Ascending aorta (tissue), 2 donors: ENCODE data around the gene OR2L3. TPM values are rescaled to one million over a fixed set of nuclear protein-coding genes. Genes with fewer than 3 reads are reported as not detected.

Experiments used
- DNase-seq, 2 donors: peaks; one replicate each; pipeline ENCODE4 v3.0.0-alpha.2; 2019; ENCODE audit warnings: low spot score in 2 of 2
- H3K27ac ChIP-seq, 2 donors: fragments of 200-600 bp; sonication (generic); one replicate each; pipeline ENCODE4 v1.5.1; 2016 to 2017; ENCODE audit warnings: mild to moderate bottlenecking in 1 of 2
- H3K27me3 ChIP-seq: fragments of 200-600 bp; sonication (generic); one replicate; pipeline ENCODE4 v1.5.1; 2017
- H3K36me3 ChIP-seq, 2 donors: fragments of 200-600 bp; sonication (generic); one replicate each; pipeline ENCODE4 v1.5.1; 2016
- H3K4me1 ChIP-seq, 2 donors: fragments of 200-600 bp; sonication (generic); one replicate each; pipeline ENCODE4 v1.5.1; 2016 to 2017; ENCODE audit warnings: mild to moderate bottlenecking in 1 of 2
- H3K4me3 ChIP-seq, 2 donors: fragments of 200-600 bp; sonication (generic); one replicate each; pipeline ENCODE4 v1.5.1; 2016 to 2017; ENCODE audit warnings: mild to moderate bottlenecking in 1 of 2
- H3K9me3 ChIP-seq, 2 donors: fragments of 200-600 bp; sonication (generic); one replicate each; pipeline ENCODE4 v1.5.1; 2016
- intact Hi-C: fragments of 100-400 bp; cut with DNase I; formaldehyde crosslinking; loops from one replicate; pipeline ENCODE4 v1.15.1; 2023
- total RNA-seq: library from RNA; depleted of rRNA; stranded (reverse); fragments of >200 nt; gene quantifications from one replicate; pipeline ENCODE4 v1.1.0, GENCODE V29; 2016
- TF ChIP-seq, protein P1 (sequence below), 3 experiments: fragments of 200-600 bp in 2 of 3; fragments of 450-650 bp in 1 of 3; sonication (generic) in 2 of 3; IDR thresholded peaks; one replicate each; pipeline ENCODE4 v1.5.1; 2016 to 2019; ENCODE audit warnings: antibody characterized with exemption in 3 of 3, mild to moderate bottlenecking in 1 of 3, moderate library complexity in 1 of 3

OR2L3 gene, protein sequence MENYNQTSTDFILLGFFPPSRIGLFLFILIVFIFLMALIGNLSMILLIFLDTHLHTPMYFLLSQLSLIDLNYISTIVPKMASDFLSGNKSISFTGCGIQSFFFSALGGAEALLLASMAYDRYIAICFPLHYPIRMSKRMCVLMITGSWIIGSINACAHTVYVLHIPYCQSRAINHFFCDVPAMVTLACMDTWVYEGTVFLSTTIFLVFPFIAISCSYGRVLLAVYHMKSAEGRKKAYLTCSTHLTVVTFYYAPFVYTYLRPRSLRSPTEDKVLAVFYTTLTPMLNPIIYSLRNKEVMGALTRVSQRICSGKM
- not detected for total RNA-seq

GRCh38 chr1:248046536-248046935 lies at the start of gene OR2L3:
Gene OR2L3, plus strand, starts transcription at chr1:248046836. Its CDS starts 13,846 bp downstream, at chr1:248060682.
- intact Hi-C loops = no loop called here
- Histone ChIP-seq H3K27ac (no peak within 1 kb of the TSS), H3K4me1 (no peaks in the 10 kb centered on the region), H3K36me3 (no peaks in the 10 kb centered on the region), H3K9me3 (no peaks in the 10 kb centered on the region), H3K4me3 (no peak within 1 kb of the TSS), H3K27me3 (no peaks in the 10 kb centered on the region)
- no peak for DNase-seq
- TF ChIP-seq, protein P1, sequence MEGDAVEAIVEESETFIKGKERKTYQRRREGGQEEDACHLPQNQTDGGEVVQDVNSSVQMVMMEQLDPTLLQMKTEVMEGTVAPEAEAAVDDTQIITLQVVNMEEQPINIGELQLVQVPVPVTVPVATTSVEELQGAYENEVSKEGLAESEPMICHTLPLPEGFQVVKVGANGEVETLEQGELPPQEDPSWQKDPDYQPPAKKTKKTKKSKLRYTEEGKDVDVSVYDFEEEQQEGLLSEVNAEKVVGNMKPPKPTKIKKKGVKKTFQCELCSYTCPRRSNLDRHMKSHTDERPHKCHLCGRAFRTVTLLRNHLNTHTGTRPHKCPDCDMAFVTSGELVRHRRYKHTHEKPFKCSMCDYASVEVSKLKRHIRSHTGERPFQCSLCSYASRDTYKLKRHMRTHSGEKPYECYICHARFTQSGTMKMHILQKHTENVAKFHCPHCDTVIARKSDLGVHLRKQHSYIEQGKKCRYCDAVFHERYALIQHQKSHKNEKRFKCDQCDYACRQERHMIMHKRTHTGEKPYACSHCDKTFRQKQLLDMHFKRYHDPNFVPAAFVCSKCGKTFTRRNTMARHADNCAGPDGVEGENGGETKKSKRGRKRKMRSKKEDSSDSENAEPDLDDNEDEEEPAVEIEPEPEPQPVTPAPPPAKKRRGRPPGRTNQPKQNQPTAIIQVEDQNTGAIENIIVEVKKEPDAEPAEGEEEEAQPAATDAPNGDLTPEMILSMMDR (IDR thresholded peaks at IDR 0.05) = no peak

GRCh38 chr1:247998811-247999210 lies 47.8 kb upstream of the OR2L3 start:
- intact Hi-C loops = no loop called here

GRCh38 chr1:248000169-248000568 lies 46.5 kb upstream of the OR2L3 start:
- no peak overlapping the region for H3K4me3 ChIP-seq
- TF ChIP-seq, protein P1 (IDR thresholded peaks at IDR 0.05) = no peak
- no peaks in the 10 kb centered on the region for H3K9me3 ChIP-seq
- intact Hi-C loops = no loop called here
- no peaks in the 10 kb centered on the region for H3K4me1 ChIP-seq
- no peak overlapping the region for H3K27ac ChIP-seq
- no peaks in the 10 kb centered on the region for H3K27me3 ChIP-seq
- no peak for DNase-seq
- H3K36me3 ChIP-seq = no peaks in the 10 kb centered on the region

More at GRCh38 chr1:247998811-247999210, 47.8 kb upstream of the OR2L3 start:
- TF ChIP-seq, protein P1 (IDR thresholded peaks at IDR 0.05) = no peak
- no peak overlapping the region for H3K27ac ChIP-seq
- H3K4me1 ChIP-seq = no peaks in the 10 kb centered on the region
- no peaks in the 10 kb centered on the region for H3K27me3 ChIP-seq
- H3K9me3 ChIP-seq = no peaks in the 10 kb centered on the region
- no peak for DNase-seq
- no peak overlapping the region for H3K4me3 ChIP-seq
- no peaks in the 10 kb centered on the region for H3K36me3 ChIP-seq

DNA sequence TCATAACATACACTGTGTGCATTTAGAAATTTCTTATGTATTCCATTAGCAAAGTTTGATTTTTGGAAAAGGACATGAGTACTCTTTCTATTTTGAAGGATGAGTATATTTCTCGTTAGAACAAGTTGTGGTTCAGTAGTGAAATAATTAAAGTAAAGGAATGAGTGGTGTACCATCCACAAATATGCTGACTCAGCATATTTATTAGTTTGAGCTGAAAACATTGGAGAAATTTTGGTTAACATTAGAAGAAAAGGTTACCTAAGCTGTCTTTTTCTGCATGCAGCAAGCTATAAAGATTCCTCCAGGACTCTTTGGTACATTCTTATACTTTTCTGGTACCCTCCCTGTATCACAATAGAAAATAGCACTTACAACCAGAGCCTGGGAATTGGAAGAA lies 38.9 kb upstream of the OR2L3 start:
- Histone ChIP-seq H3K9me3 (peaks cover 0 to 14% of the 10 kb centered on the region in 2 donors), H3K4me3 (no peak overlapping the region), H3K27me3 (no peaks in the 10 kb centered on the region), H3K27ac (no peak overlapping the region), H3K4me1 (no peaks in the 10 kb centered on the region), H3K36me3 (no peaks in the 10 kb centered on the region)
- no peak for DNase-seq
- TF ChIP-seq, protein P1 (IDR thresholded peaks at IDR 0.05) = no peak
- intact Hi-C loops = no loop called here

GRCh38 chr1:248009681-248010080 lies 37.0 kb upstream of the OR2L3 start:
- no peaks in the 10 kb centered on the region for H3K36me3 ChIP-seq
- H3K27ac ChIP-seq = no peak overlapping the region
- peaks cover 0 to 14% of the 10 kb centered on the region in 2 donors for H3K9me3 ChIP-seq
- no peak for DNase-seq
- H3K4me3 ChIP-seq = no peak overlapping the region
- intact Hi-C loops = no loop called here
- no peaks in the 10 kb centered on the region for H3K4me1 ChIP-seq
- no peaks in the 10 kb centered on the region for H3K27me3 ChIP-seq
- TF ChIP-seq, protein P1 (IDR thresholded peaks at IDR 0.05) = no peak
